GM18520 (cell line): ENCODE measurements around the gene ANKDD1A.
A peak's percentile ranks its signal among the peaks of the same experiment; 100 is the strongest.

Experiments used
- ATAC-seq: cut with Tn5 transposase; IDR thresholded peaks from one replicate; pipeline ENCODE4 v1.9.1; 2021; ENCODE audit not compliant: unreplicated experiment

Gene ANKDD1A

GRCh38 chr15:64960153-64960552 lies 48.5 kb downstream of the ANKDD1A start:
- no peak for ATAC-seq

GRCh38 chr15:64961013-64961412 lies 49.3 kb downstream of the ANKDD1A start:
- ATAC-seq = no peak

- ATAC-seq = no peak
These were observed 57.7 kb downstream of the ANKDD1A start for GRCh38 chr15:64969401-64969800.

- no peak for ATAC-seq
These were observed 59.0 kb downstream of the ANKDD1A start for GRCh38 chr15:64970698-64971097.

GRCh38 chr15:64975390-64975789 lies 63.7 kb downstream of the ANKDD1A start:
- no peak for ATAC-seq

GRCh38 chr15:64979252-64979710 lies 67.6 kb downstream of the ANKDD1A start:
- ATAC-seq = no peak

GRCh38 chr15:64981812-64982431 lies 70.2 kb downstream of the ANKDD1A start:
- no peak for ATAC-seq

- no peak for ATAC-seq
These were observed 70.8 kb downstream of the ANKDD1A start for GRCh38 chr15:64982472-64982871.

GRCh38 chr15:64985366-64986033 lies 73.8 kb downstream of the ANKDD1A start:
- no peak for ATAC-seq

- no peak for ATAC-seq
These were observed 75.4 kb downstream of the ANKDD1A start for GRCh38 chr15:64987136-64987535.

GRCh38 chr15:64989416-64990167 lies 77.9 kb downstream of the ANKDD1A start, which contains the start of gene SPG21:
Gene SPG21 (minus strand): TSS chr15:64989914. CDS start chr15:64983569, 6,345 bp downstream.
- peak; percentile 90 for ATAC-seq

GRCh38 chr15:64990168-64990470 lies 78.4 kb downstream of the ANKDD1A start:
- no peak for ATAC-seq

GRCh38 chr15:64991536-64992135 lies 79.9 kb downstream of the ANKDD1A start:
- ATAC-seq = no peak

GRCh38 chr15:64993290-64993689 lies 81.6 kb downstream of the ANKDD1A start:
- ATAC-seq = no peak

GRCh38 chr15:64997066-64997465 lies 85.4 kb downstream of the ANKDD1A start:
- no peak for ATAC-seq

- ATAC-seq = no peak
These were observed 86.2 kb downstream of the ANKDD1A start for GRCh38 chr15:64997745-64998375.

- ATAC-seq = no peak
These were observed 93.3 kb downstream of the ANKDD1A start for GRCh38 chr15:65004993-65005392.

- ATAC-seq = no peak
These were observed 95.2 kb downstream of the ANKDD1A start for GRCh38 chr15:65006876-65007275.
